ENCODE results near the gene CD4. TPM values are rescaled to one million over a fixed set of nuclear protein-coding genes. Genes with fewer than 3 reads are reported as not detected.

The CD4 gene
- 0.16 and 0.17 TPM in 2 replicates for total RNA-seq

GRCh38 chr12:6788972-6789924 is at the start of gene CD4:
CD4 (plus strand) TSS chr12:6789528; CDS start chr12:6800139, 10,611 bp downstream.

GRCh38 chr12:6752921-6753771 is 36.2 kb upstream of the CD4 start, which contains the start of gene MLF2:
MLF2 (minus strand) TSS chr12:6753141; CDS start chr12:6752334, 807 bp downstream.

GRCh38 chr12:6765634-6766581 is 23.4 kb upstream of the CD4 start, which contains the start of gene PTMS:
PTMS (plus strand) TSS chr12:6766363; CDS start chr12:6766706, 343 bp downstream.

GRCh38 chr12:6772331-6772695 is 17.0 kb upstream of the CD4 start, which contains the start of gene LAG3:
LAG3 (plus strand) TSS chr12:6772520; CDS start chr12:6772853, 333 bp downstream.

GRCh38 chr12:6821591-6822425 is 32.5 kb downstream of the CD4 start, which contains the start of gene GPR162:
GPR162 (plus strand) TSS chr12:6821821; CDS start chr12:6823899, 2,078 bp downstream.

GRCh38 chr12:6827982-6828780 is 38.9 kb downstream of the CD4 start, which contains the start of gene P3H3:
P3H3 (plus strand) TSS chr12:6828407; CDS start chr12:6828441, 34 bp downstream.

GRCh38 chr12:6840761-6841515 is 51.6 kb downstream of the CD4 start, which contains the start of gene GNB3:
GNB3 (plus strand) TSS chr12:6840925; CDS start chr12:6841288, 363 bp downstream.

GRCh38 chr12:6851153-6851920 is 62.0 kb downstream of the CD4 start, which contains the start of gene CDCA3:
CDCA3 (minus strand) TSS chr12:6851286; CDS start chr12:6850952, 334 bp downstream.

GRCh38 chr12:6851921-6852650 is 62.8 kb downstream of the CD4 start, which contains the start of gene USP5:
USP5 (plus strand) TSS chr12:6852150; CDS start chr12:6852180, 30 bp downstream.

GRCh38 chr12:6867413-6868210 is 78.3 kb downstream of the CD4 start, which contains the start of gene TPI1:
TPI1 (plus strand) TSS chr12:6867531; CDS start chr12:6867567, 36 bp downstream.

Other genes starting within 250 kb of the CD4 start
- gene IFFO1, start 233.5 kb upstream of the CD4 start, total RNA-seq: 15.8 and 25.7 TPM in 2 replicates
- gene NOP2, start 221.2 kb upstream of the CD4 start, total RNA-seq: 9.5 and 10.9 TPM in 2 replicates
- gene CHD4, start 182.1 kb upstream of the CD4 start, total RNA-seq: 177 and 244 TPM in 2 replicates
- gene LPAR5, start 153.6 kb upstream of the CD4 start, total RNA-seq: not detected in 2 replicates
- 0.16 and 0.34 TPM in 2 replicates for gene ACRBP, start 142.1 kb upstream of the CD4 start, total RNA-seq
- 41.0 and 41.6 TPM in 2 replicates for gene ING4, start 126.4 kb upstream of the CD4 start, total RNA-seq
- 9.6 and 10.8 TPM in 2 replicates for gene ZNF384, start 100.2 kb upstream of the CD4 start, total RNA-seq
- gene PIANP, start 88.7 kb upstream of the CD4 start, total RNA-seq: 0.09 and 0.16 TPM in 2 replicates
- 98.5 and 128 TPM in 2 replicates for gene COPS7A, start 65.5 kb upstream of the CD4 start, total RNA-seq
- gene MLF2, start 36.4 kb upstream of the CD4 start, total RNA-seq: 95.8 and 115 TPM in 2 replicates
- 59.3 and 88.7 TPM in 2 replicates for gene PTMS, start 23.2 kb upstream of the CD4 start, total RNA-seq
- 0.09 and 0.32 TPM in 2 replicates for gene LAG3, start 17.0 kb upstream of the CD4 start, total RNA-seq
- gene GPR162, start 32.3 kb downstream of the CD4 start, total RNA-seq: 5.1 and 5.8 TPM in 2 replicates
- gene P3H3, start 38.9 kb downstream of the CD4 start, total RNA-seq: 72.0 and 114 TPM in 2 replicates
- 1.3 and 2.0 TPM in 2 replicates for gene GNB3, start 51.4 kb downstream of the CD4 start, total RNA-seq
- gene CDCA3, start 61.8 kb downstream of the CD4 start, total RNA-seq: 1.2 and 3.0 TPM in 2 replicates
- 77.2 and 79.0 TPM in 2 replicates for gene USP5, start 62.6 kb downstream of the CD4 start, total RNA-seq
- 512 and 968 TPM in 2 replicates for gene TPI1, start 78.0 kb downstream of the CD4 start, total RNA-seq
- 10.1 and 13.6 TPM in 2 replicates for gene SPSB2, start 83.8 kb downstream of the CD4 start, total RNA-seq
- 11.3 and 15.9 TPM in 2 replicates for gene LRRC23, start 115.3 kb downstream of the CD4 start, total RNA-seq
- gene ENO2, start 125.1 kb downstream of the CD4 start, total RNA-seq: 18.4 and 19.9 TPM in 2 replicates
- 8.2 and 11.0 TPM in 2 replicates for gene ATN1, start 138.4 kb downstream of the CD4 start, total RNA-seq
- gene RNU7-1, start 154.3 kb downstream of the CD4 start, total RNA-seq: not detected in 2 replicates
- gene C12orf57, start 154.5 kb downstream of the CD4 start, total RNA-seq: 137 and 179 TPM in 2 replicates
- 0.09 and 0.79 TPM in 2 replicates for gene PTPN6, start 161.8 kb downstream of the CD4 start, total RNA-seq
- gene PHB2, start 181.1 kb downstream of the CD4 start, total RNA-seq: 101 and 123 TPM in 2 replicates
- gene EMG1, start 181.4 kb downstream of the CD4 start, total RNA-seq: 21.1 and 25.8 TPM in 2 replicates
- 10.2 and 12.8 TPM in 2 replicates for gene LPCAT3, start 228.9 kb downstream of the CD4 start, total RNA-seq